Vagina (tissue), 2 donors: ENCODE measurements around the gene ARHGAP31. TPM values are rescaled to one million over a fixed set of nuclear protein-coding genes. Genes with fewer than 3 reads are reported as not detected.

Experiments used
- DNase-seq, 2 donors: peaks; one replicate each; pipeline ENCODE4 v3.0.0-alpha.2; 2017; ENCODE audit errors: extremely low spot score in 2 of 2
- H3K27ac ChIP-seq: fragments of 200-600 bp; sonication (generic); one replicate; pipeline ENCODE4 v1.5.1; 2019
- H3K27me3 ChIP-seq: fragments of 200-600 bp; sonication (generic); one replicate; pipeline ENCODE4 v1.5.1; 2019
- H3K36me3 ChIP-seq, 2 donors: fragments of 200-600 bp; sonication (generic); one replicate each; pipeline ENCODE4 v1.5.1; 2017 to 2019
- H3K4me1 ChIP-seq: fragments of 200-600 bp; sonication (generic); one replicate; pipeline ENCODE4 v1.5.1; 2019
- H3K4me3 ChIP-seq, 2 donors: fragments of 200-600 bp; sonication (generic); 1 replicate in 1 of 2; 2 replicates in 1 of 2; pipeline ENCODE4 v1.5.1; 2016 to 2019
- H3K9me3 ChIP-seq: fragments of 200-600 bp; sonication (generic); one replicate; pipeline ENCODE4 v1.5.1; 2019
- POLR2A ChIP-seq, 2 donors: fragments of 450-650 bp; IDR thresholded peaks; one replicate each; pipeline ENCODE4 v1.6.1; 2017; ENCODE audit warnings: antibody characterized with exemption in 2 of 2, mild to moderate bottlenecking in 2 of 2, moderate library complexity in 2 of 2
- POLR2AphosphoS5 ChIP-seq, 2 donors: sonication (generic); formaldehyde crosslinking; IDR thresholded peaks; one replicate each; pipeline ENCODE4 v1.9.0; 2017; ENCODE audit warnings: antibody characterized with exemption in 2 of 2, mild to moderate bottlenecking in 2 of 2, low read depth in 1 of 2; ENCODE audit not compliant: insufficient read depth in 1 of 2
- intact Hi-C: fragments of 100-400 bp; cut with DNase I; formaldehyde crosslinking; loops from one replicate; pipeline ENCODE4 v1.15.1; 2023
- total RNA-seq: library from RNA; depleted of rRNA; stranded (reverse); fragments of >200 nt; gene quantifications from one replicate; pipeline ENCODE4 v1.2.3, GENCODE V29; 2016
- TF ChIP-seq, protein P1 (sequence below), 3 experiments: fragments of 450-650 bp in 2 of 3; fragments of 200-600 bp in 1 of 3; sonication (generic) in 1 of 3; IDR thresholded peaks; one replicate each; pipeline ENCODE4 v1.5.1; 2017 to 2019; ENCODE audit warnings: antibody characterized with exemption in 3 of 3, mild to moderate bottlenecking in 2 of 3, moderate library complexity in 2 of 3

The ARHGAP31 gene
- total RNA-seq, 1 donor from 2014 or later = 13.0 TPM

DNA sequence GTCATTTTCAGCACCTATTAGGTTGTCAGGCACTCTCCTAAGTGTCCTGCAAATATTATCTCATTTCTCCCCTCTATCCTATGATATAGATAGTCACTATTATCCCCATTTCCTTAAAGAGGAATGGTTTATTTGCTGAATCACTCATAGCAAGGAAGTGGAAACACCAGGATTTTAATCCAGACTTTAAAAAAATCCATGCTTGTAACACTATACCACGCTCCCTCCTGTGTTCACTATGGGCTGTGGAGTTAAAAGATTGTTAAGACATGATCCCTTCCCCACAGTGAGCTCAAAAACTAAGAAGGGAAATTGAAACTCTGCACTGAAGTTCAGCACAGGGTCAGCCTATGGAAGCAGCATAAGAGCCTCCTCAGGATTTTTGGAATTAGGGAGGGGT, 109.0 kb downstream of the ARHGAP31 start:
- H3K4me1 ChIP-seq = no peaks in the 10 kb centered on the region
- no peaks in the 10 kb centered on the region for H3K9me3 ChIP-seq
- TF ChIP-seq POLR2AphosphoS5 (IDR thresholded peaks at IDR 0.05; ENCODE audit: insufficient read depth in 1 of 2, low read depth in 1 of 2) (no peak), POLR2A (IDR thresholded peaks at IDR 0.05) (no peak)
- TF ChIP-seq, protein P1, sequence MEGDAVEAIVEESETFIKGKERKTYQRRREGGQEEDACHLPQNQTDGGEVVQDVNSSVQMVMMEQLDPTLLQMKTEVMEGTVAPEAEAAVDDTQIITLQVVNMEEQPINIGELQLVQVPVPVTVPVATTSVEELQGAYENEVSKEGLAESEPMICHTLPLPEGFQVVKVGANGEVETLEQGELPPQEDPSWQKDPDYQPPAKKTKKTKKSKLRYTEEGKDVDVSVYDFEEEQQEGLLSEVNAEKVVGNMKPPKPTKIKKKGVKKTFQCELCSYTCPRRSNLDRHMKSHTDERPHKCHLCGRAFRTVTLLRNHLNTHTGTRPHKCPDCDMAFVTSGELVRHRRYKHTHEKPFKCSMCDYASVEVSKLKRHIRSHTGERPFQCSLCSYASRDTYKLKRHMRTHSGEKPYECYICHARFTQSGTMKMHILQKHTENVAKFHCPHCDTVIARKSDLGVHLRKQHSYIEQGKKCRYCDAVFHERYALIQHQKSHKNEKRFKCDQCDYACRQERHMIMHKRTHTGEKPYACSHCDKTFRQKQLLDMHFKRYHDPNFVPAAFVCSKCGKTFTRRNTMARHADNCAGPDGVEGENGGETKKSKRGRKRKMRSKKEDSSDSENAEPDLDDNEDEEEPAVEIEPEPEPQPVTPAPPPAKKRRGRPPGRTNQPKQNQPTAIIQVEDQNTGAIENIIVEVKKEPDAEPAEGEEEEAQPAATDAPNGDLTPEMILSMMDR (IDR thresholded peaks at IDR 0.05) = no peak
- intact Hi-C loops = no loop called here
- DNase-seq = no peak
- H3K4me3 ChIP-seq = no peak overlapping the region
- no peak overlapping the region for H3K27ac ChIP-seq
- H3K36me3 ChIP-seq = peaks cover 0 to 13% of the 10 kb centered on the region in 2 donors
- H3K27me3 ChIP-seq = no peaks in the 10 kb centered on the region

DNA sequence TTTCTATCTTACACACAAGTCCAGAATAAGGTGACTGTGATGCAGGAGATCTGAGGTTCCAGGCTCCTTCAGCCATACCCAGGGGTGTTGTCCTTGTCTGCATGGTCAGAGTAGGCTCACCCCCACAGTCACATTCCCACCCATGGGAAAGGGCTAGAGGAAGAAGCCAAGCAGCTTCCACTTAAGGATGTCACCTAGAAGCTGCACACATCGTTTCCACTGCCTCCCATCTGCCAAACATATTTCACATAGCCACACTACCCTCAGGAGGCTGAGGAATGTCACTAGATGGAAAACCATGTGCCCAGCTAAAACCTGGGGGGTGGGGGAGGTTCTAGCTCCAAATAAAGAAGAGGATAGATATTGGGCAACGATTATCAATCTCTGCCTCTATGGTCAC, 111.1 kb downstream of the ARHGAP31 start:
- no peak for TF ChIP-seq POLR2A (IDR thresholded peaks at IDR 0.05)
- TF ChIP-seq, protein P1 (IDR thresholded peaks at IDR 0.05) = no peak
- TF ChIP-seq POLR2AphosphoS5 (IDR thresholded peaks at IDR 0.05; ENCODE audit: insufficient read depth in 1 of 2, low read depth in 1 of 2) = no peak
- Histone ChIP-seq H3K36me3 (peaks cover 0 to 12% of the 10 kb centered on the region in 2 donors), H3K9me3 (no peaks in the 10 kb centered on the region), H3K4me3 (no peak overlapping the region), H3K27ac (no peak overlapping the region), H3K27me3 (no peaks in the 10 kb centered on the region), H3K4me1 (no peaks in the 10 kb centered on the region)
- intact Hi-C loops = no loop called here
- DNase-seq = peak in 1 of 2 donors; percentile 37

DNA sequence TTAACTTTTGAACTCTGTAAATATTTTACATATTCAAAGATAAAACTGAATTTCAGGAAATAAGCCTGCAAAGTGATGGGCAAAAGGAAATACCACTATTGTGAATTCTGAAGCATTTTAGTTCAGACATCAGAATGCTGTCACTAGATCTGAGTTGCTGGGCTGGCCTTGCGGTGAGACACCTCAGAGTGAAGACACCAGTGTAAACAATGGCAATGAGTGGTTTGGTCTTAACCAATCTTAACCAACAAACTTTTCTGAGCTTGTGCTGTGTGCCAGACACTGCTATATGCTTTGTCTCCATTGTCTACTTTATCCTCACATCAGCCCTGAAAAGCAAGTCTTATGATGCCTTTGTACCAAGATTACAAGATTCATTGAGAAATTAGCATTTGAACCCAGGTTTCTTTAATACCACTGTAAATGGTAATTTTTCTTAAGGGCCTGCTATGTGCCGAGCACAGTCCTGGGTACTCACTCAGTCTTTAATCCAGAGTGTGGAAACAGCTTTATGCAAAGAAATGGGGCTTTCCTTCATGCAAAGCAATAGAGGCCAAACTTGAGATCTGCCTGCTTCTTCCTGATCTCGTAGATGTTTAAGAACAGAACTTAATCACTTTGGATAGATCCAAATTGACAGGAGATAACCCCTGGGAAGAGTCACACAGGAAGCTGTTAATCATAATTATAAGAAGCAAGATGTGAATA, 114.2 kb downstream of the ARHGAP31 start:
- Histone ChIP-seq H3K27ac (no peak overlapping the region), H3K27me3 (no peaks in the 10 kb centered on the region), H3K4me1 (no peaks in the 10 kb centered on the region), H3K36me3 (peaks cover 0 to 8% of the 10 kb centered on the region in 2 donors), H3K9me3 (no peaks in the 10 kb centered on the region), H3K4me3 (no peak overlapping the region)
- no peak for TF ChIP-seq POLR2AphosphoS5 (IDR thresholded peaks at IDR 0.05; ENCODE audit: insufficient read depth in 1 of 2, low read depth in 1 of 2)
- no peak for TF ChIP-seq POLR2A (IDR thresholded peaks at IDR 0.05)
- DNase-seq = no peak
- intact Hi-C loops = no loop called here

DNA sequence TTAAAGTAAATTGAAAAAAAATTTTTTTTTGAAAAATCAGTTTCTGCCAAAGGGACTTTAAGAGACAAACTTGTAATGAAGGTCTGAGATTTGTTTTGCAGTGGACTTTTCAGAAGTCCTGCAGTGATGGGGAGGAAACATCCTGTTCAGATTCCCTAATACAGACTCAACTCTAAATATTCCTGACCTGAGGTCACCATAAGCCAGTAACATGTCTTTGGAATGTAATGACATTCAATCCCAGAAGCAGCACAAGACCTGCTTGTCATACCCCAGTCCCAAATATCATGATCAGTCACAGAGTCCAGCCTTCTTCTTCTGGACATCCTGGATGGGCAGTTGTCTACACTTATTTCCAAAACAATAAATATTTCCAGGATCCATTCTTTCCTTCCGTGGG, 115.7 kb downstream of the ARHGAP31 start:
- intact Hi-C loops = no loop called here
- TF ChIP-seq POLR2A (IDR thresholded peaks at IDR 0.05) = no peak
- TF ChIP-seq, protein P1 (IDR thresholded peaks at IDR 0.05) = no peak
- TF ChIP-seq POLR2AphosphoS5 (IDR thresholded peaks at IDR 0.05; ENCODE audit: insufficient read depth in 1 of 2, low read depth in 1 of 2) = no peak
- no peaks in the 10 kb centered on the region for H3K27me3 ChIP-seq
- no peaks in the 10 kb centered on the region for H3K9me3 ChIP-seq
- H3K27ac ChIP-seq = no peak overlapping the region
- H3K4me1 ChIP-seq = no peaks in the 10 kb centered on the region
- DNase-seq = no peak
- H3K36me3 ChIP-seq = peaks cover 0 to 15% of the 10 kb centered on the region in 2 donors
- no peak overlapping the region for H3K4me3 ChIP-seq

DNA sequence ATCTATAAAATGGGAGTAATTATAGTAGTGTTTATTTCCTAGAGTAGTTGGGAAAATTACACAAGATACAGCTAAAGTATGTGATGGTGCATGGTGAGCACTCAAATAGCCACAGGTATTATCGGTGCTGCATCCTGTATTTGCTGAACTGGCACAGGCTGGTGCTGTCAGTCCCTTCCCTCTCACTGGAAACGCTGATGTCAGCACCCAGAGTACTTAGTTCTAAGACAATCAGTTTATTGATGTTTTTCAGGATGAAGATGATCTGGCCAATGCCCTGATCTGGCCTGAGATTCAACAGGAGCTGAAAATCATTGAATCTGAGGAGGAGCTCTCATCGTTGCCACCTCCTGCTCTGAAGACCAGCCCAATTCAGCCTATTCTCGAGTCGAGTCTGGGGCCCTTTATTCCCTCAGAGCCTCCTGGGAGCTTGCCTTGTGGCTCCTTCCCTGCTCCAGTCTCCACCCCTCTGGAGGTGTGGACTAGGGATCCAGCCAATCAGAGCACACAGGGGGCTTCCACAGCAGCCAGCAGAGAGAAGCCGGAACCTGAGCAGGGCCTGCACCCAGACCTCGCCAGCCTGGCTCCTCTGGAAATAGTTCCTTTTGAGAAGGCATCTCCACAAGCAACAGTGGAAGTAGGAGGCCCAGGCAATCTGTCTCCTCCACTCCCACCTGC, 119.6 kb downstream of the ARHGAP31 start:
- Histone ChIP-seq H3K4me3 (no peak overlapping the region), H3K27ac (no peak overlapping the region), H3K9me3 (no peaks in the 10 kb centered on the region), H3K4me1 (no peaks in the 10 kb centered on the region), H3K36me3 (peaks cover 0 to 22% of the 10 kb centered on the region in 2 donors), H3K27me3 (no peaks in the 10 kb centered on the region)
- no peak for DNase-seq
- intact Hi-C loops = no loop called here
- TF ChIP-seq POLR2A (IDR thresholded peaks at IDR 0.05) (no peak), POLR2AphosphoS5 (IDR thresholded peaks at IDR 0.05; ENCODE audit: insufficient read depth in 1 of 2, low read depth in 1 of 2) (no peak)
- TF ChIP-seq, protein P1 (IDR thresholded peaks at IDR 0.05) = no peak
